ENCODE measurements around the gene SLC25A28.

The SLC25A28 gene

DNA sequence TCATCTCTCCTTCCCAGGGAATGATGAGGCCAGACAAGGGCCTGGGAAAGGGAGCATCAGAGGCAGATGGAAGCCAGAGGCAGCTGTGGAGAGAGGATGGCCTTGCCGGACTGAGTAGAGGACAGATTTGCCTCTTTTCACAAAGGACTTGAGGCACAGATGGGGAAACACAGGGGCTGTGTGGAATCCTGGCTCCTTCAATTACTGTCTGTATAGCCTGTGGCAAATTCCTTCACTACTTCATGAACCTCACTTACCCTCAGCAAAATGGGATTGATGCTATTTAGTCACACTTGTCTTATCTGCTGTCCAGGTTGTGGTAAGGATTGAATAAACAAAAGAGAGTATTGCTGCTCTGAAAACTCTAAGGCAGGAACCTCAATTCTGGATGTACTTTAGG is 40.3 kb downstream of the SLC25A28 start:
- WGBS = 88% methylated on average over 1 of the region's 1 CpG
- Histone ChIP-seq H3K36me3 (ENCODE audit: insufficient read depth, low read length) (no peaks in the 10 kb centered on the region), H3K4me3 (ENCODE audit: low read length) (no peak overlapping the region), H3K27me3 (ENCODE audit: insufficient read depth, low read length) (no peaks in the 10 kb centered on the region), H3K9me3 (ENCODE audit: insufficient read depth, low read depth, low read length) (no peaks in the 10 kb centered on the region), H3K9ac (ENCODE audit: low read depth, low read length) (no peak overlapping the region), H3K27ac (ENCODE audit: low read depth, low read length) (no peak overlapping the region), H3K4me1 (ENCODE audit: insufficient read depth, low read length) (peaks cover 10% of the 10 kb centered on the region; the same call in 1 of the 2 replicates)

DNA sequence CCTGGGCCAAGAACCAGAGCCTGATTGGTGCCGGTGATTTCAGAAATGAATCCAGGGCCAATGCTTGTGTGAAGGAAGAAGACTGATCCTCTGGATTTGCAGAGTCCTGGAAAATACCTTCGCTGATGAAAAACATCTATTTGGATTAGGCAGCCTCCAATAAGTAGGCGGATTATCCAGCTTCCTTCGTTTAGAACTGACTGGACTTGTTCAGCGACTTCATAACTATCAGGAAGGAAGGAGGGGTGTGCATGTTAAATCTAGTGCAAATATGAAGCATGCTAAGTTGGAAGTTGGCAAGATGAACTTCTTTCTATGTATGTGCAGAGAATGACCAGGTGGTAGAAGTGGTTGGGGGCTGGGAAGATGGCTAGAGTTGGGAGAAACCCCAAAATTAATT is 46.4 kb downstream of the SLC25A28 start:
- Histone ChIP-seq H3K36me3 (ENCODE audit: insufficient read depth, low read length) (no peaks in the 10 kb centered on the region), H3K27me3 (ENCODE audit: insufficient read depth, low read length) (no peaks in the 10 kb centered on the region), H3K4me3 (ENCODE audit: low read length) (no peak overlapping the region), H3K9ac (ENCODE audit: low read depth, low read length) (no peak overlapping the region), H3K27ac (ENCODE audit: low read depth, low read length) (no peak overlapping the region), H3K4me1 (ENCODE audit: insufficient read depth, low read length) (peaks cover 6% of the 10 kb centered on the region), H3K9me3 (ENCODE audit: insufficient read depth, low read depth, low read length) (no peaks in the 10 kb centered on the region)
- 93% methylated on average over 5 of the region's 5 CpGs for WGBS

DNA sequence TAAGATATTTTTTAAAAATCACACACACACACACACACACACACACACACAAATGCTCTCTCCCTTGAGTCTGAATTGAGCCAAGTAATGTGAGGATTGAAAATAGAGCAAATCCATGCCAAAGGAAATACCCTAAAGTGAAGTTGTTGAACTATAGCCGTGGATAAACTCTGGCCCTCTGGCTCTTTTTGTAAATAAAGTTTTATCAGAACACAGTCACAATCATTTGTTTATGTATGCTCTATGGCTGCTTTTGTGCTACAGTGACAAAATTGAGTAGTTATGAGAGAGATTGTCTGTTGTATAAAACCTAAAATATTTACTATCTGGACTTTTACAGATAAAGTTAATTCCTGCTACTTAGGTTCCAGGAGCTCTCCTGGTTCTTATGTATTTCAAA is 48.4 kb downstream of the SLC25A28 start:
- WGBS = 100% methylated on average over 1 of the region's 1 CpG
- H3K27me3 ChIP-seq (ENCODE audit: insufficient read depth, low read length) = no peaks in the 10 kb centered on the region
- no peak overlapping the region for H3K27ac ChIP-seq (ENCODE audit: low read depth, low read length)
- no peaks in the 10 kb centered on the region for H3K36me3 ChIP-seq (ENCODE audit: insufficient read depth, low read length)
- H3K4me3 ChIP-seq (ENCODE audit: low read length) = no peak overlapping the region
- peaks cover 6% of the 10 kb centered on the region for H3K4me1 ChIP-seq (ENCODE audit: insufficient read depth, low read length)
- no peaks in the 10 kb centered on the region for H3K9me3 ChIP-seq (ENCODE audit: insufficient read depth, low read depth, low read length)
- no peak overlapping the region for H3K9ac ChIP-seq (ENCODE audit: low read depth, low read length)

DNA sequence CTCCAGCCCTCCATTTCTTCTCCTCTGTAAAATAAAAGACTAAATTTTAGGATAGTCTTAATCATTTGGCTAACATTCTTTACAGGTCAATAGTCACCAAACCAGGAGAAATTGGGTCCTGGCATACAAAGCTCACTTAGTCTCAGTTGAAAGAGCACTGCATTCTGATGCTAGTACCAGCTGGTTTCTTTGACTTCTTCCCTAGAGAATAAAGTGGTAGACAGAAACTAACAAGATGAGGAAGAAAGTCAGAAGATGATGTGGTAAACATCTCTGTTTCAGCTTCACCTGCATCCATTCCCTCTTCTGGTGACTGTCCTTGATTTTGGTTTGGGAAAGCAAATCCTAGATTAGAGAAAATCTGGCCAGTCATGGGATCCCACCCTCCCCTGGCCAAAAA is 50.3 kb downstream of the SLC25A28 start:
- no peak overlapping the region for H3K4me3 ChIP-seq (ENCODE audit: low read length)

DNA sequence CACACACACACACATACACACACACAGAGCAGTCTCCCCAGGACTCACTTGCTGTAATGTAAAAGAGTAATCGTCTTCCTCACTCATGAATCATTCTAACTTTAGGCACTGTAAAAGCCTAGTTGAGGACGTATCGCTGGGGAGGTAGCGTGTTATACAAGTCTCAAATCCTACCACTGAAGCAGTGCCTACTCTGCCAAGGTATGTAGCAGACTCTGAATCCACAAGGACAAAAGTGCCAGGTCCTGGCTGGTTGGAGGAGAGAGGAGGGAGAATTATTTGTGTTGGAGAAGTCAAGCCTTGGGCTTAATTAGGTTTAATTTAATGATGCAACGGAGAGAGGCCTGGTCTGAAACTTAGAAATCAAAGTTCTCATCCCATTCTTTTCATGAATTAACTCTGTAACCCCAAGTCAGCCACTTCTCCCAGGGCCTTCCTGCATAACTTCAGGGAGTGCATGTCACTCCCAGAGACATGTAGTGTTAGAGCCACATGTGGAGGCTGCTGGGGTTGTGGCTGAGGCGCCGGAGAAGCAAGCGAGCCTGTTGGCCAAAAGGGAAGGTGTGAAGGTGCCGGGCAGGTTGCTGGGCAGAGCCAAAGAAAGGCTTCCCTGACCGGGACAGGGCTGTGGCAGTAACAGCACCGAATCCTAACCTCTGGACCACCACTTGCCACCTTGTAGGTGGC is 50.8 kb downstream of the SLC25A28 start:
- H3K27me3 ChIP-seq (ENCODE audit: insufficient read depth, low read length) = no peaks in the 10 kb centered on the region
- H3K27ac ChIP-seq (ENCODE audit: low read depth, low read length) = 0 out of 2 replicates have a peak overlapping the region, but pooled peaks have one; percentile 15
- peaks cover 6% of the 10 kb centered on the region for H3K4me1 ChIP-seq (ENCODE audit: insufficient read depth, low read length)
- WGBS = 79% methylated on average over 10 of the region's 11 CpGs
- H3K4me3 ChIP-seq (ENCODE audit: low read length) = no peak overlapping the region
- H3K9me3 ChIP-seq (ENCODE audit: insufficient read depth, low read depth, low read length) = no peaks in the 10 kb centered on the region
- H3K36me3 ChIP-seq (ENCODE audit: insufficient read depth, low read length) = no peaks in the 10 kb centered on the region
- H3K9ac ChIP-seq (ENCODE audit: low read depth, low read length) = no peak overlapping the region; the same call in 1 of the 2 replicates

More for the DNA sequence above, 50.3 kb downstream of the SLC25A28 start:
- no peaks in the 10 kb centered on the region for H3K36me3 ChIP-seq (ENCODE audit: insufficient read depth, low read length)
- H3K27ac ChIP-seq (ENCODE audit: low read depth, low read length) = no peak overlapping the region
- H3K4me1 ChIP-seq (ENCODE audit: insufficient read depth, low read length) = peaks cover 6% of the 10 kb centered on the region
- H3K9ac ChIP-seq (ENCODE audit: low read depth, low read length) = no peak overlapping the region
- H3K9me3 ChIP-seq (ENCODE audit: insufficient read depth, low read depth, low read length) = no peaks in the 10 kb centered on the region
- no peaks in the 10 kb centered on the region for H3K27me3 ChIP-seq (ENCODE audit: insufficient read depth, low read length)

DNA sequence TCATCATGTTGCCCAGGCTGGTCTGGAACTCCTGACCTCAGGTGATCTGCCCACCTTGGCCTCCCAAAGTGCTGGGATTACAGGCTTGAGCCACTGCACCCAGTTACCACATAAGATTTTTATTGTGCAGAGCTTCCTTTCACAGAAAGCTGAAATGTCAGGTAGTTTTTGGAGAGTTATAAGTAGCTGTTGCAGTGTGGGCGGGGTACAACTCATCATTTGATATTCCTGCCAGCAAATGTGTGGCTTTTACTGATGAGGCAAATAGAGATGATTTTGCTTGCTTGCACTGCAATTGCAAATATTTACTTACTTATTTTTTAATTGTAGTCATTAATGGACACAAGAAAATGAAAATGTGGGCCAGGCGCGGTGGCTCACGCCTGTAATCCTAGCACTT is 55.1 kb downstream of the SLC25A28 start:
- Histone ChIP-seq H3K27ac (ENCODE audit: low read depth, low read length) (no peak overlapping the region), H3K9ac (ENCODE audit: low read depth, low read length) (no peak overlapping the region), H3K4me3 (ENCODE audit: low read length) (no peak overlapping the region), H3K36me3 (ENCODE audit: insufficient read depth, low read length) (no peaks in the 10 kb centered on the region), H3K27me3 (ENCODE audit: insufficient read depth, low read length) (no peaks in the 10 kb centered on the region), H3K4me1 (ENCODE audit: insufficient read depth, low read length) (peaks cover 6% of the 10 kb centered on the region), H3K9me3 (ENCODE audit: insufficient read depth, low read depth, low read length) (no peaks in the 10 kb centered on the region)
- 92% methylated on average over 4 of the region's 4 CpGs for WGBS

DNA sequence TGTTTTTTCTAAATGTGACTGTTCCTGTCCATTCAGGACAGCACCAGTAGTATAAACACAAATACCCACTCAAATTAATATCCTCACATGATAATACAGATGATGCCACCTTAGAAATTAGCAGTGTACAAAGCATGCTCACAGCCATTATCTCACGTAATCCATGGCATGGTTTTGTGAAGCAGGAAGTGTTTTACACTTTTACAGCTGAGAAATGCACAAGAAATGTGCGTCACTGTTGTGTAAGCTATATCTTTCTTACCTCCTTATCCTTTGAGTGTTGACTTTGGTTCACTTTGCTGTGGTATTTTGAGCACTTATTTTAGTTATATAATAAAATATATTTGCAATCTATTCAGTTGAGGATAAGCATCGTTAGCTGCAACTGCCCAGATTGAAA is 55.9 kb downstream of the SLC25A28 start:
- H3K9ac ChIP-seq (ENCODE audit: low read depth, low read length) = no peak overlapping the region
- no peaks in the 10 kb centered on the region for H3K27me3 ChIP-seq (ENCODE audit: insufficient read depth, low read length)
- no peak overlapping the region for H3K27ac ChIP-seq (ENCODE audit: low read depth, low read length)
- WGBS = 92% methylated on average over 3 of the region's 3 CpGs
- H3K4me3 ChIP-seq (ENCODE audit: low read length) = no peak overlapping the region
- peaks cover 4% of the 10 kb centered on the region for H3K4me1 ChIP-seq (ENCODE audit: insufficient read depth, low read length)
- H3K9me3 ChIP-seq (ENCODE audit: insufficient read depth, low read depth, low read length) = no peaks in the 10 kb centered on the region
- H3K36me3 ChIP-seq (ENCODE audit: insufficient read depth, low read length) = no peaks in the 10 kb centered on the region

DNA sequence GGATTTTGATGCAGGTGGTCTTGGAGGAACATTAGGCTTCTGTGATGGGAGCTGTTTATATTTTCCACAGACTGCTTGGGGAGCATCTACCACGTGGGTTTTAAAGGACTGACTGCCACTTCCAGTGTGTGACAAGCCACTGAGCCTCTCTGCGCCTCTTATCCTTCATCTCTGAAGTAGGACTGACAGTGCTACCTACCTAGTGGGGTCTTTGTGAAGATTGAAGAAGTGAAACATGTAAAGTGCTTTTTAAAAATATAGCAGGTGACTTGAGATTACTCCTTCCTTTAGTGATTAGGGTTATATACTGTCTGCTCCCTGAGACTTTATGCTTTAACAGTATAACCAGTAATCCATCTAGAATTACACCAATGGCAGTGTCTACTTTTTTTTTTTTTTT is 57.6 kb downstream of the SLC25A28 start:
- Histone ChIP-seq H3K9me3 (ENCODE audit: insufficient read depth, low read depth, low read length) (no peaks in the 10 kb centered on the region), H3K9ac (ENCODE audit: low read depth, low read length) (no peak overlapping the region), H3K4me1 (ENCODE audit: insufficient read depth, low read length) (no peaks in the 10 kb centered on the region), H3K36me3 (ENCODE audit: insufficient read depth, low read length) (no peaks in the 10 kb centered on the region), H3K27ac (ENCODE audit: low read depth, low read length) (no peak overlapping the region), H3K4me3 (ENCODE audit: low read length) (no peak overlapping the region), H3K27me3 (ENCODE audit: insufficient read depth, low read length) (no peaks in the 10 kb centered on the region)
- WGBS = 73% methylated on average over 2 of the region's 2 CpGs

Measured in HUES64 (cell line).